ENCODE measurements around the gene CA14.
"Not testable (repeated sequence)": the region's sequence is repeated elsewhere in the genome, so short reads cannot be mapped to it uniquely, and the experiment has no call there.

Gene CA14

GRCh38 chr1:150257624-150258585 lies at the start of gene CA14:
Gene CA14, plus strand, starts transcription at chr1:150257774. Its CDS starts 355 bp downstream, at chr1:150258129.
- peak; percentile 74 for DNase-seq (ENCODE audit: low spot score)

- not testable (repeated sequence) for DNase-seq (ENCODE audit: low spot score)
These were observed 49.1 kb upstream of the CA14 start for GRCh38 chr1:150208460-150208859.

DNA sequence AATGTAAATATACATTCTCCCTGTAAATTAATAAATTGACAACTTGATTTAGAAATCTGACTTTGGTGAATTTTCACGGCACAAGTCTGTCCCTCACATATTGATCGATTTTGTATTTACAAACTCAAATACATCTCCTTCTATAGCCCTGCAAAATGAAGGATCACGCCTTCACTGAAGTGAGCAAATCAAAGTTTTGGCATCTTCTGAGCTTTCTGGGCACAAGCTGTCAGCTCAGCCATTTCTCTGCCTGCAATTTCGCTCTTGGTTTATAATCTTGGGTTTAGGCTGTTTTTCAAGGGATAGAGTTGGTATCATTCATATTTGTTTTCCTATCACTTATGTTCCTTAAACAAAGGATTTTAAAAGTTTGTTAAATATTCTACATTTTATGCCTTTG lies 47.5 kb upstream of the CA14 start:
- peak; percentile 89 for DNase-seq (ENCODE audit: low spot score)

DNA sequence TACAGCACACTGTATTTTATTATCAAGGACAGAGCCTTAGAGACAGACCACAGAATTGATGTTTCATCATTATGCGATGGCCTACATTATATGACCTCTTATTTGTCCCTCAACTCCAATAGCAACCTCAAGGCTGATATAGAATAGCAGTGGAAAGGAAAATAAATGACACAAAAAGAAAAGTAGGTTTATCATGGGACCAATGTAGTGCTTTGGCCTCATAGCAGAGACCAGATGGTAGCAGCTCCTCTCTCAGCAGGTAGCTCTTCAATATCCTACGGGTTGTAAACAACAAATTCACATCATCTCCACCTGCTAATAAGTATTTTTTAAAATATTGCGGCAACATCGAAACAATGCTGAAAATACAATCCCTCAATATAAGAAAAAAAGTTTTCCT lies 46.9 kb upstream of the CA14 start:
- DNase-seq (ENCODE audit: low spot score) = peak; percentile 94

- no peak for DNase-seq (ENCODE audit: low spot score)
These were observed 45.5 kb upstream of the CA14 start for GRCh38 chr1:150212070-150212469.

- DNase-seq (ENCODE audit: low spot score) = peak; percentile 97
These were observed 44.1 kb upstream of the CA14 start for GRCh38 chr1:150213170-150214098.

- DNase-seq (ENCODE audit: low spot score) = not testable (repeated sequence)
These were observed 43.3 kb upstream of the CA14 start for GRCh38 chr1:150214099-150214756.

DNA sequence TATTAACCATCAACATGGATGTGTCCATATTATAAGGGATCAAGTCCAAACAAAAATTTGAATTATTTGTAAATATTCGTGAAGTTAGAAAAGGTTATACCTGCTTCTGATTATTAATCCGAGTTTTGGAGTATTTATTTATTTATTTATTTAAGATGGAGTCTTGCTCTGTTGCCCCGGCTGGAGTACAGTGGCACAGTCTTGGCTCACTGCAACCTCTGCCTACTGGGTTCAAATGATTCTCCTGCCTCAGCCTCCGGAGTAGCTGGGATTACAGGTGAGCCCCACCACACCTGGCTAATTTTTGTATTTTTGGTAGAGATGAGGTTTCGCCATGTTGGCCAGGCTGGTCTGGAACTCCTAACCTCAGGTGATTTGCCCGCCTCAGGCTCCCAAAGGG lies 41.7 kb upstream of the CA14 start:
- not testable (repeated sequence) for DNase-seq (ENCODE audit: low spot score)

DNA sequence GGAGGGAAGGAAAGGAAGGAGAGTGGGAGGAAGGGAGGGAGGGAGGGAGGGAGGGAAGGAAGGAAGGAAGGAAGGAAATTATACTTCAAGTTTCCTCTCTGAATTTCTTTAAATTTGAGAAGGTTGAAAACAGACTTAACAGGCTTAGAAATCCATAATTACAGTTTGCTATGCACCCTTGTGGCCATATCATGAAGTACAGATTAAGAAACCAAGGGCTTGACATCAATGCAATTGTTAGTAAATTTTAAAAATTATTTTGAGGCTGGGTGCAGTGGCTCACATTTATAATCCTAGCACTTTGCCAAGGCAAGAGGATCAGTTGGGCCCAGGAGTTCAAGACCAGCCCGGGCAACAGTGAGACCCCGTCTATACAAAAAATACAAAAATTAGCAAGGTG lies 36.0 kb upstream of the CA14 start:
- DNase-seq (ENCODE audit: low spot score) = peak; percentile 73

DNA sequence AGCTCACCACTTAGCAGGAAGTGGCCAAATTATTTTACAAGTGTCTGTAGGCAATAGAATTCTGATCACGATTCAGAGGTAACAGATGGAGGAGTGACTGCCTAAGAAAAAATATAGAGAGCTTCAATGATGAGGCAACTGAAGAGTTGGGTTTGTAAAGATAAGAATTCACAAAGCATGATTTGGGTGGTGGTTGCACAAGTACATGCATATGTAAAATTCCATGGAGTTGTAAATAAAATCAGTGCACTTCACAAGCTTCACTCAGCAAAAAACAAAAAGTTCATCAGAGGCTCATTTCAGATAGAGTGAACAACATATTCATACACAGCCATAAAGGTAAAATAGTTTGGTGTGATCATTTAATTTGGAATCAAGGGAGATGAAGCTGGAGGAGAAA lies 32.6 kb upstream of the CA14 start:
- DNase-seq (ENCODE audit: low spot score) = no peak

DNA sequence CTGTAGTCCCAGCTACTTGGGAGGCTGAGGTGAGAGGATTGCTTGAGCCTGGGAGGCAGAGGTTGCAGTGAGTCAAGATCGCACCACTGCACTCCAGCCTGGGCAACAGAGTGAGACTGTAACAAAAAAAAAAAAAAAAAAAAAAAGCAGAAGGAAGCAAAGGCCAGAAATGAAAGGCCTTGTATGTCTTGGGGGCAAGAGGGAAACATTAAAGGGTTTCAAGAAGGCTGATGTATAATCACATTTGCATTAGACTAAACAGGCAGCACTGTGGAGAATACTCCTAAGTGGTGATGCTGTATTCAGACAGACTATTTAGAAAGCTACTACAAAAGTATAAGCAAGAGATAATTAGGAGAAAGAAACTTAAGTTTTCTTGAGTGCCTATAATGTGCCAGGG lies 32.0 kb upstream of the CA14 start:
- no peak for DNase-seq (ENCODE audit: low spot score)

DNA sequence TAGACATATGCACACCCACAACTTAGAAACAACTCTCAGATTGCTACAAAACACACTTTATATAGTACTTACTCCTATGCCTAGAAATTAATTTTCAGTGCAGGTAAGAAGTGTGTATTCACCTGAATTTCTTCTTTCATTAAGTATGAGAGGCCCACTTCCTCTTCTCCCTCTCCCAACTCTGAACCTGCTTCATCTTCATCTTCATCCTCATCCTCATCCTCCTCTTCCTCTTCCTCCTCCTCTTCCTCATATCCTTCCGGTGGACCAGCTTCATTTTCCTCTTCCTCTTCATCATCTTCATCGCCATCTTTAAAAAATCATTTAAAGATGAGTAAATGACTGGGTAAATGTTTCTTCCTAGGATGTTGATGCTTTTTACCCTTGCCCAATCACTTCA lies 31.1 kb upstream of the CA14 start:
- no peak for DNase-seq (ENCODE audit: low spot score)

DNA sequence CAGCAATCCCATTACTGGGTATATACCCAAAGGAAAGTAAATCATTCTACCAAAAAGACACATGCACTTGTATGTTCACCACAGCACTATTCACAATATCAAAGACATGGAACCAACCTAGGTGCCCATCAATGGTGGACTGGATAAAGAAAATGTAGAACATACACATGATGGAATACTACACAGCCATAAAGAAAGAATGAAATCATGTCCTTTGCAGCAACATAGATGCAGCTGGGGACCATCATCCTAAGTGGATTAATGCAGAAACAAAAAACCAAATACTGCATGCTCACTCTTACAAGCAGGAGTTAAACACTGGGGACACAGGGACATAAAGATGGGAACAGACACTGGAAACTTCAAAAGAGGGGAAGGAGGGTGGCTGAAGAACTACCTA lies 30.3 kb upstream of the CA14 start:
- no peak for DNase-seq (ENCODE audit: low spot score)

DNA sequence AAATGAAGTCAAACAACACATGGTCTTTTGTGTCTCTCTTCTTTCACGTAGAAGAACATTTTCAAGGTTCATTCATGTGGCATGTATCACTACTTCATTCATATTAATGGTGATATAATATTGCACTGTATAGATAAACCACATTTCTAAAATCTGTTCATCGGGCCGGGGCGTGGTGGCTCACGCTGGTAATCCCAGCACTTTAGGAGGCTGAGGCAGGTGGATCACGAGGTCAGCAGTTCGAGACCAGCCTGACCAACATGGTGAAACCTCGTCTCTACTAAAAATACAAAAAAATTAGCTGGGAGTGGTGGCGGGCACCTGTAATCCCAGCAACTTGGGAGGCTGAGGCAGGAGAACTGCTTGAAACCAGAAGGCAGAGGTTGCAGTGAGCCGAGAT lies 29.3 kb upstream of the CA14 start:
- DNase-seq (ENCODE audit: low spot score) = not testable (repeated sequence)

GRCh38 chr1:150232921-150233320 lies 24.7 kb upstream of the CA14 start:
- DNase-seq (ENCODE audit: low spot score) = not testable (repeated sequence)

GRCh38 chr1:150233359-150234308 lies 23.9 kb upstream of the CA14 start:
- DNase-seq (ENCODE audit: low spot score) = peak; percentile 48

- DNase-seq (ENCODE audit: low spot score) = no peak
These were observed 23.3 kb upstream of the CA14 start for GRCh38 chr1:150234309-150234565.

- peak; percentile 83 for DNase-seq (ENCODE audit: low spot score)
These were observed 22.8 kb upstream of the CA14 start for GRCh38 chr1:150234566-150235293.

DNA sequence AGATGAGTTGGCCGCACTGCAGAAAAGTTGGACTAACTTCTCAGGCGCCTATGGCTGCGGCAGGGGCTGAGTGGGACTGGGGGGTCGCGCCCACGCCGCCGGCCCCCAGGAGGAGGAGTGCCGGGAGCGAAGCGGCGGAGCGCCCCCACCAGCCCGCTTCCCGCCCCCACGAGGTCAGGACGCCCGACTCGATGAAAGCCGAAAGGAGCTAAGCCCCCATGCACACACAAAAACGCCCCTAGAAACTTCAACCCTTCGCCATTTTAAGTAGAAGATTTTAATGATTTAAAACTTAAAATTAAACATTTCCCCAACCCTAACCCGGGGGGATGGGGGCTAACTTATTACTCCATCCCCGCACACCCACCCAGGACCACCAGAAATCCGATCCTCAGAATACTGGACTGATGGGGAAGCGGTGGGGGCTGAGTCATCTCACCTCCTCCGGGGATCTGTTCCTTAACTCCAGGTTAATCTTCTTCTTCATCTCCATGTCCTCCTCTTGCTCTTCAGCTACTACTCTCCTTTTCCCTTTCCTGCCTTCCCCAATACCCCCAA lies 22.2 kb upstream of the CA14 start:
- no peak for DNase-seq (ENCODE audit: low spot score)
